Naive thymus-derived CD4-positive, alpha-beta T cell (primary cell): ENCODE data around the gene TMEM186. TPM values are rescaled to one million over a fixed set of nuclear protein-coding genes. Genes with fewer than 3 reads are reported as not detected.

Source experiments
- ATAC-seq: fragments of 150-1000 bp; cut with Tn5 transposase; 2 replicates; pipeline ENCODE4 v1.10.0; 2021; ENCODE audit warnings: mild to moderate bottlenecking, moderate library complexity
- CTCF ChIA-PET: fragments of 350-600 bp; sonication (Branson Sonifier 250); formaldehyde crosslinking; loops from one replicate; lab custom pipeline; 2021; ENCODE audit warnings: antibody characterized with exemption; lab: Charles Lee
- POLR2A ChIA-PET: fragments of 350-600 bp; sonication (Branson Sonifier 250); formaldehyde crosslinking; loops from one replicate; lab custom pipeline; 2021; ENCODE audit warnings: antibody characterized with exemption, inconsistent platforms; lab: Charles Lee
- DNase-seq, 9 donors: peaks; one replicate each; pipeline versions ENCODE4 v3.0.0 to v3.0.0-alpha.2; 2020 to 2022; ENCODE audit warnings: mixed read lengths in 1 of 9
- H3K27ac ChIP-seq: one replicate; pipeline ENCODE4 v1.7.0; 2013; ENCODE audit warnings: mild to moderate bottlenecking, low read depth, low read length, moderate library complexity
- H3K27me3 ChIP-seq, 2 donors: one replicate each; pipeline ENCODE4 v1.7.0; 2013; ENCODE audit warnings: low read length in 2 of 2, mild to moderate bottlenecking in 2 of 2, moderate library complexity in 2 of 2; ENCODE audit not compliant: control insufficient read depth in 2 of 2, insufficient read depth in 2 of 2
- H3K36me3 ChIP-seq, 3 experiments: 1 replicate in 2 of 3; 2 replicates in 1 of 3; pipeline ENCODE4 v1.7.0; 2013; ENCODE audit warnings: low read length in 3 of 3, mild to moderate bottlenecking in 3 of 3, moderate library complexity in 1 of 3; ENCODE audit not compliant: insufficient read depth in 3 of 3, control insufficient read depth in 2 of 3
- H3K4me1 ChIP-seq, 2 donors: one replicate each; pipeline ENCODE4 v1.7.0; 2013; ENCODE audit warnings: low read length in 2 of 2, mild to moderate bottlenecking in 2 of 2, moderate library complexity in 1 of 2; ENCODE audit not compliant: control insufficient read depth in 2 of 2, insufficient read depth in 2 of 2
- H3K4me3 ChIP-seq: 2 replicates; pipeline ENCODE4 v1.7.0; 2013; ENCODE audit warnings: mild to moderate bottlenecking, low read length
- H3K9me3 ChIP-seq, 3 experiments: 1 replicate in 2 of 3; 2 replicates in 1 of 3; pipeline ENCODE4 v1.7.0; 2013; ENCODE audit warnings: low read length in 3 of 3; ENCODE audit not compliant: control insufficient read depth in 2 of 3
- H3K27ac Mint-ChIP-seq, 9 donors: one replicate each; pipeline ENCODE4 v1.8.0; 2020 to 2022; ENCODE audit warnings: mixed read lengths in 9 of 9, mild to moderate bottlenecking in 8 of 9, moderate library complexity in 5 of 9, inconsistent platforms in 2 of 9
- H3K27me3 Mint-ChIP-seq, 5 donors: one replicate each; pipeline ENCODE4 v1.8.0; 2021 to 2022; ENCODE audit warnings: mixed read lengths in 5 of 5, mild to moderate bottlenecking in 1 of 5
- H3K36me3 Mint-ChIP-seq, 5 donors: one replicate each; pipeline ENCODE4 v1.8.0; 2020 to 2022; ENCODE audit warnings: mixed read lengths in 5 of 5, mild to moderate bottlenecking in 3 of 5, inconsistent platforms in 1 of 5
- H3K4me1 Mint-ChIP-seq, 7 donors: one replicate each; pipeline ENCODE4 v1.8.0; 2020 to 2022; ENCODE audit warnings: mixed read lengths in 7 of 7, mild to moderate bottlenecking in 3 of 7, inconsistent platforms in 1 of 7
- H3K4me3 Mint-ChIP-seq, 10 donors: one replicate each; pipeline ENCODE4 v1.8.0; 2020 to 2022; ENCODE audit warnings: mild to moderate bottlenecking in 10 of 10, mixed read lengths in 10 of 10, moderate library complexity in 6 of 10, inconsistent platforms in 2 of 10
- H3K9me3 Mint-ChIP-seq, 11 donors: one replicate each; pipeline ENCODE4 v1.8.0; 2020 to 2022; ENCODE audit warnings: mixed read lengths in 11 of 11, mild to moderate bottlenecking in 4 of 11, inconsistent platforms in 1 of 11, moderate library complexity in 1 of 11
- intact Hi-C, 2 donors: fragments of 100-400 bp; cut with micrococcal nuclease; formaldehyde crosslinking; loops; one replicate each; pipeline ENCODE4 v1.15.1; 2023
- polyA plus RNA-seq, 2 donors: library from polyadenylated mRNA; unstranded; fragments of 300-500 nt; fragmentation: Illumina TruSeq; gene quantifications; one replicate each; pipeline ENCODE4 v1.2.3, GENCODE V29; 2021
- total RNA-seq, 6 experiments: library from RNA in 5 of 6; stranded (reverse) in 5 of 6; gene quantifications; 1 replicate in 5 of 6; 2 replicates in 1 of 6; pipeline ENCODE4 v1.2.3 and lab custom pipeline; 2021 to 2026

The TMEM186 gene
- total and polyA plus RNA-seq, 7 experiments from 2014 or later = 3.2 to 20.8 (median 15.3) TPM

DNA sequence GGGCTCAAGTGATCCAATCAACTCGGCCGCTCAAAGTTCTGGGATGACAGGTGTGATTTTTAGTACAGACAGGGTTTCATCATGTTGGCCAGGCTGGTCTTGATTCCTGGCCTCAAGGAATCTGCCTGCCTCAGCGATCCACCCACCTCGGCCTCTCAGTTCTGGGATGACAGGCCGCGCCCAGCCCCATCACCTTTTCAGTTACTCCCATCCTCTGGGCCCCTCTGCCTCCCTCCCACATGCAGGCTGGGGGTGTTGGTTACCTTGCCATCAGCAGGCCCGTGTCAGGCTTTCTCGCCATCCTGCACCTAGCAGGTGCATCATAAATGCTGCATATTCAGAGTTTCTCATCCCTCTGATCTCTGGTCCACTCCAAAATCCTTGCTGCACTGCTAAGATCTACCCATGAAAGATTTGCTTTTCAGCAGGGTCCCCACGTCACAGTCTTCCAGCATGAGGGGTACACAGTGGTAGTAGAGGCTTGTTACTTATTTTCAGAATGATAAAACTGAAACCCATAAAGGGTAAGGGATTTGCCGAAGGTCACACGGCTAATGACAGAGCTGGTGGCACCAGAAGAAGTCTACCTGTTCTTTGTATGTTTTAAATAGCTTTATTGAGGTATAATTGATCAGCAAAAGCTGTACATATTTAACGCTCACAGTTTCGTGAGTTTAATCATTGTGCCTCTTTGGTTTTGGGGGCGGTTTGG lies 16.8 kb upstream of the TMEM186 start:
- H3K27me3 ChIP-seq = no peaks in the 10 kb centered on the region
- no peak overlapping the region for H3K4me3 Mint-ChIP-seq
- H3K27me3 Mint-ChIP-seq = no peaks in the 10 kb centered on the region
- ChIA-PET CTCF (no interaction called here), POLR2A (no interaction called here)
- peaks cover 0 to 5% of the 10 kb centered on the region in 2 donors for H3K4me1 ChIP-seq
- H3K36me3 Mint-ChIP-seq = peaks cover 14 to 52% (median 30%) of the 10 kb centered on the region in 5 donors
- DNase-seq (no peak), ATAC-seq (no peak)
- peak overlapping the region in 1 of 9 donors; percentile 11 for H3K27ac Mint-ChIP-seq
- peaks cover 0 to 2% (median 0%) of the 10 kb centered on the region in 11 donors for H3K9me3 Mint-ChIP-seq
- no peak overlapping the region for H3K27ac ChIP-seq
- intact Hi-C loops = no loop called here
- H3K4me1 Mint-ChIP-seq = peaks cover 11 to 25% (median 22%) of the 10 kb centered on the region in 7 donors
- H3K9me3 ChIP-seq = no peaks in the 10 kb centered on the region
- peaks cover 0 to 70% (median 18%) of the 10 kb centered on the region in 3 experiments for H3K36me3 ChIP-seq
- no peak overlapping the region for H3K4me3 ChIP-seq

- ChIA-PET POLR2A (no interaction called here), CTCF (no interaction called here)
- no peaks in the 10 kb centered on the region for H3K9me3 ChIP-seq
- no peak for DNase-seq
- no peak overlapping the region for H3K4me3 Mint-ChIP-seq
- H3K4me1 ChIP-seq = peaks cover 0 to 3% of the 10 kb centered on the region in 2 donors
- peaks cover 0 to 2% (median 0%) of the 10 kb centered on the region in 11 donors for H3K9me3 Mint-ChIP-seq
- H3K27me3 Mint-ChIP-seq = no peaks in the 10 kb centered on the region
- peaks cover 16 to 51% (median 31%) of the 10 kb centered on the region in 5 donors for H3K36me3 Mint-ChIP-seq
- no peak overlapping the region for H3K4me3 ChIP-seq
- no peak overlapping the region for H3K27ac ChIP-seq
- peaks cover 7 to 17% (median 13%) of the 10 kb centered on the region in 7 donors for H3K4me1 Mint-ChIP-seq
- H3K36me3 ChIP-seq = peaks cover 11 to 77% (median 32%) of the 10 kb centered on the region in 3 experiments
- no peaks in the 10 kb centered on the region for H3K27me3 ChIP-seq
- intact Hi-C loops = no loop called here
- H3K27ac Mint-ChIP-seq = no peak overlapping the region
- ATAC-seq = no peak
These were observed 14.9 kb upstream of the TMEM186 start for GRCh38 chr16:8812162-8812843.

- Mint-ChIP-seq H3K4me1 (peaks cover 0 to 5% (median 0%) of the 10 kb centered on the region in 7 donors), H3K4me3 (no peak overlapping the region), H3K27me3 (no peaks in the 10 kb centered on the region), H3K9me3 (no peaks in the 10 kb centered on the region), H3K27ac (no peak overlapping the region), H3K36me3 (peaks cover 12 to 51% (median 26%) of the 10 kb centered on the region in 5 donors)
- Histone ChIP-seq H3K27ac (no peak overlapping the region), H3K36me3 (peaks cover 25 to 91% (median 30%) of the 10 kb centered on the region in 3 experiments), H3K4me3 (no peak overlapping the region), H3K27me3 (no peaks in the 10 kb centered on the region), H3K9me3 (no peaks in the 10 kb centered on the region), H3K4me1 (no peaks in the 10 kb centered on the region)
- DNase-seq (no peak), ATAC-seq (no peak)
- intact Hi-C loops = no loop called here
- ChIA-PET POLR2A (no interaction called here), CTCF (interaction anchor here (1.9 kb wide), 1 partner anchor 10 kb away, joined by 4 read pairs; no protein-coding TSS in a partner anchor)
These were observed 11.3 kb upstream of the TMEM186 start for GRCh38 chr16:8808613-8809353.

GRCh38 chr16:8808009-8808408 lies 10.6 kb upstream of the TMEM186 start:
- POLR2A ChIA-PET = no interaction called here
- H3K27ac Mint-ChIP-seq = no peak overlapping the region
- peaks cover 28 to 87% (median 28%) of the 10 kb centered on the region in 3 experiments for H3K36me3 ChIP-seq
- intact Hi-C loops = no loop called here
- peaks cover 12 to 51% (median 26%) of the 10 kb centered on the region in 5 donors for H3K36me3 Mint-ChIP-seq
- DNase-seq = no peak
- ATAC-seq = no peak
- CTCF ChIA-PET = no interaction called here
- H3K27me3 Mint-ChIP-seq = no peaks in the 10 kb centered on the region
- H3K4me3 ChIP-seq = no peak overlapping the region
- H3K27me3 ChIP-seq = no peaks in the 10 kb centered on the region
- H3K27ac ChIP-seq = no peak overlapping the region
- no peaks in the 10 kb centered on the region for H3K4me1 ChIP-seq
- no peaks in the 10 kb centered on the region for H3K9me3 ChIP-seq
- peaks cover 0 to 9% (median 0%) of the 10 kb centered on the region in 7 donors for H3K4me1 Mint-ChIP-seq
- no peaks in the 10 kb centered on the region for H3K9me3 Mint-ChIP-seq
- no peak overlapping the region for H3K4me3 Mint-ChIP-seq

- no peaks in the 10 kb centered on the region for H3K27me3 ChIP-seq
- no peaks in the 10 kb centered on the region for H3K9me3 Mint-ChIP-seq
- no peaks in the 10 kb centered on the region for H3K9me3 ChIP-seq
- no peaks in the 10 kb centered on the region for H3K4me1 ChIP-seq
- peaks cover 0 to 9% (median 0%) of the 10 kb centered on the region in 7 donors for H3K4me1 Mint-ChIP-seq
- CTCF ChIA-PET = no interaction called here
- no peak overlapping the region for H3K27ac ChIP-seq
- no peak for DNase-seq
- H3K36me3 Mint-ChIP-seq = peaks cover 10 to 53% (median 28%) of the 10 kb centered on the region in 5 donors
- H3K4me3 Mint-ChIP-seq = no peak overlapping the region
- peaks cover 23 to 87% (median 36%) of the 10 kb centered on the region in 3 experiments for H3K36me3 ChIP-seq
- no peak for ATAC-seq
- no peaks in the 10 kb centered on the region for H3K27me3 Mint-ChIP-seq
- H3K27ac Mint-ChIP-seq = no peak overlapping the region
- intact Hi-C loops = no loop called here
- POLR2A ChIA-PET = no interaction called here
- H3K4me3 ChIP-seq = no peak overlapping the region
These were observed 9.8 kb upstream of the TMEM186 start for GRCh38 chr16:8807189-8807588.

- H3K4me1 ChIP-seq = peaks cover 0 to under 1% of the 10 kb centered on the region in 2 donors
- DNase-seq (no peak), ATAC-seq (no peak)
- CTCF ChIA-PET = interaction anchor here (0.6 kb wide), 1 partner anchor 67 kb away, joined by 3 read pairs; no protein-coding TSS in a partner anchor
- Mint-ChIP-seq H3K9me3 (no peaks in the 10 kb centered on the region), H3K4me1 (peaks cover 0 to 13% (median 3%) of the 10 kb centered on the region in 7 donors), H3K36me3 (peaks cover 9 to 56% (median 28%) of the 10 kb centered on the region in 5 donors), H3K4me3 (no peak overlapping the region), H3K27me3 (no peaks in the 10 kb centered on the region), H3K27ac (no peak overlapping the region)
- H3K36me3 ChIP-seq = peaks cover 27 to 86% (median 40%) of the 10 kb centered on the region in 3 experiments
- H3K4me3 ChIP-seq = no peak overlapping the region
- intact Hi-C loops = no loop called here
- no peaks in the 10 kb centered on the region for H3K27me3 ChIP-seq
- H3K9me3 ChIP-seq = no peaks in the 10 kb centered on the region
- POLR2A ChIA-PET = no interaction called here
- no peak overlapping the region for H3K27ac ChIP-seq
These were observed 9.0 kb upstream of the TMEM186 start for GRCh38 chr16:8806272-8806983.
